RPMI8226 (cell line): ENCODE measurements around the gene CAPN11.
"Not testable (repeated sequence)": the region's sequence is repeated elsewhere in the genome, so short reads cannot be mapped to it uniquely, and the experiment has no call there.

ENCODE experiments used
- DNase-seq: peaks from one replicate; pipeline ENCODE4 v3.0.0-alpha.2; 2015

The CAPN11 gene

DNA sequence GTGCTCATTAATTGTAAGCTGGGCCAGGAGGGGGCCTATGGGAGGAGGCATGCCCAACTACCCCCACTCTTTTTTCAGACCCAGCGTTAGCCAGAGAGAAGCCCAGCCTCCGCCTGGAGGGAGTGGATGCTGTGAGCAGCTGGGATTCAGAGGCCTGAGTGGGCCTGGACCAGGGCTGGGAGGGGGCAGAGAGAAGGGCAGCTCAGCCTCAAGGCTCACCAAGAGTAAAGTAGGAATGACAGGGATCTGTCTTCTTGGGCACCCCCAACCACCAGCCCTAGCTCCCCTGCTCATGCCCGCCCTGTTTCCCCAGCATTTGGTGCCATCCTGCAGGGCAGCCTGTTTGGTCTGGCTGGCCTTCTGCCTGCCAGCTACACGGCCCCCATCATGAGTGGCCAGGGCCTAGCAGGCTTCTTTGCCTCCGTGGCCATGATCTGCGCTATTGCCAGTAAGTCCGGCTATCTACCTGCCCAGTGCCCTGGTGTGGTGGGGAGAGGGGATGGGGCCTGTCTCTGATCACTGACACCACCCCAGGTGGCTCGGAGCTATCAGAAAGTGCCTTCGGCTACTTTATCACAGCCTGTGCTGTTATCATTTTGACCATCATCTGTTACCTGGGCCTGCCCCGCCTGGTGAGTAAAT is 71.5 kb downstream of the CAPN11 start:
- DNase-seq: no peak

DNA sequence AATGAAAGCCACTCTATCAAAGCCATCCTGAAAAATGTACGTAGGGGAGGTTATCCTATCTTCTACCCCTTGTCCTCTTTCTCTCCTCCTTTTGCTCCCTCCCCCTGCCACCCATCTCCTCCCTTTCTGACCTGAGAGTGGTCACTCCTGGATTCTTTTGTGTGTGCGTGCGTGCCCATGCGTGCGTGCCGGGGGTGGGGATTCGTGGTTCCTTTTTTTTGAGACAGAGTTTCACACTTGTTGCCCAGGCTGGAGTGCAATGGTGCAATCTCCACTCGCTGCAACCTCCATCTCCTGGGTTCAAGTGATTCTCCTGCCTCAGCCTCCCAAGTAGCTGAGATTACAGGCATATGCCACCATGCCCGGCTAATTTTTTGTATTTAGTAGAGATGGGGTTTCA is 72.8 kb downstream of the CAPN11 start:
- DNase-seq: not testable (repeated sequence)

DNA sequence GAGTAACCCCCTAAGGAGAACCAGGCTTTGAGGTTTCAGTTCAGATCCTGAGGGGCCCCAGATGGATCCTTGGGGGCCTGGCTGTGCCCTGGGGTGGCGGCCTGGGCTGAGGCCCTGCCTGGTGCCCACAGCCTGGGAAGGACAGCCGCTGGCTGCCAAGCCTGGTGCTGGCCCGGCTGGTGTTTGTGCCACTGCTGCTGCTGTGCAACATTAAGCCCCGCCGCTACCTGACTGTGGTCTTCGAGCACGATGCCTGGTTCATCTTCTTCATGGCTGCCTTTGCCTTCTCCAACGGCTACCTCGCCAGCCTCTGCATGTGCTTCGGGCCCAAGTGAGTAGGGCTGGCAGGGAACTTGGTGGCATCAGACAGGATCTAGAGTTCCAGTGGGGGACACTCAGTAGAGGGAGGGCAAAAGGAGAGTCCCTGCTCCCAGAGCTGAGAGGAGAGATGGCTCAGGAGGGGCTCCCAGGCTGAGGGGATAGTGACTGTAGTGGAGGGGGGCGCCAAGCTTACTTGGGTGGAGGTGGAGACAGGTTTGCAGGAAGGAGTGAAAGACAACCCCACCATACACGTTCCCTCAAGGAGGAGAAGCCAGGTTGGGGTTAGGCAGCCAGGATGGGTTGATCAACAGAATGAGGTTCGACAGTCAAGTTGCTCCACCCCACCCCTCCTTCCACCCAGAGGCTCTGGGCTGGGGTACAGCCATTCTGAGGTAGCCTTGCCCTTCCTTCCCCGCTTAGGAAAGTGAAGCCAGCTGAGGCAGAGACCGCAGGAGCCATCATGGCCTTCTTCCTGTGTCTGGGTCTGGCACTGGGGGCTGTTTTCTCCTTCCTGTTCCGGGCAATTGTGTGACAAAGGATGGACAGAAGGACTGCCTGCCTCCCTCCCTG is 74.3 kb downstream of the CAPN11 start:
- DNase-seq: no peak

DNA sequence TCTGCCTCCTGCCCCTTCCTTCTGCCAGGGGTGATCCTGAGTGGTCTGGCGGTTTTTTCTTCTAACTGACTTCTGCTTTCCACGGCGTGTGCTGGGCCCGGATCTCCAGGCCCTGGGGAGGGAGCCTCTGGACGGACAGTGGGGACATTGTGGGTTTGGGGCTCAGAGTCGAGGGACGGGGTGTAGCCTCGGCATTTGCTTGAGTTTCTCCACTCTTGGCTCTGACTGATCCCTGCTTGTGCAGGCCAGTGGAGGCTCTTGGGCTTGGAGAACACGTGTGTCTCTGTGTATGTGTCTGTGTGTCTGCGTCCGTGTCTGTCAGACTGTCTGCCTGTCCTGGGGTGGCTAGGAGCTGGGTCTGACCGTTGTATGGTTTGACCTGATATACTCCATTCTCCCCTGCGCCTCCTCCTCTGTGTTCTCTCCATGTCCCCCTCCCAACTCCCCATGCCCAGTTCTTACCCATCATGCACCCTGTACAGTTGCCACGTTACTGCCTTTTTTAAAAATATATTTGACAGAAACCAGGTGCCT is 75.0 kb downstream of the CAPN11 start:
- DNase-seq: no peak
